GM10248 (cell line): ENCODE measurements around the gene FUCA2.

ENCODE experiments used
- CTCF ChIA-PET: fragments of 300-600 bp; sonication (Branson Sonifier 250); formaldehyde crosslinking; extraction: SDS; loops from one replicate; lab custom pipeline; 2021; ENCODE audit warnings: antibody characterized with exemption; lab: Yijun Ruan, JAX
- POLR2A ChIA-PET: fragments of 350-650 bp; sonication (Branson Sonifier 250); formaldehyde crosslinking; extraction: SDS; loops from one replicate; lab custom pipeline; 2020; ENCODE audit warnings: antibody characterized with exemption; lab: Yijun Ruan, JAX
- DNase-seq: peaks from one replicate; pipeline ENCODE4 v3.0.0; 2012; ENCODE audit errors: extremely low spot score
- TF ChIP-seq, protein P1 (sequence below): IDR thresholded peaks from 2 replicates; pipeline ENCODE4 v1.5.1; 2012; ENCODE audit warnings: mild to moderate bottlenecking, low read depth; ENCODE audit errors: extremely low read depth, missing control alignments, control extremely low read depth

FUCA2 gene

DNA sequence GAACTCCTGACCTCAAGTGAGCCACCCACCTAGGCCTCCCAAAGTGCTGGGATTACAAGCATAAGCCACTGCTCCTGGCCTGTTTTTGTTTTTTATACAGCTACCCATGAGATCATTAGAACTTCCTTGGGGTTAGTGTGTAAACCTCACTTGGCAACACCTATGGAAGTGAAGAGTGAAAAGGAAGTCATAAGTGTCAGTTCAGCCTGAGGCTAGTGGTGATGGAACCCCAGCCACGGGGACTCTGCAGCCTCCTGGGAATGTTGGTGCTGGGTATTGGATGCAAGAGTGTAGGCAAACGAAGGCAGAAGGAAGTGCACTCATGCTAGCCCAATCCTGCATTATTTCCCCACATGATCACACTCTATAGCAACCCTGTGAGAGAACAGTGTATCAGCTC is 33.6 kb upstream of the FUCA2 start:
- ChIA-PET CTCF (interaction anchor here (0.9 to 2.8 kb wide), 2 partner anchors 10 kb away, joined by 3 to 7 read pairs; no protein-coding TSS in a partner anchor), POLR2A (no interaction called here)
- TF ChIP-seq, protein P1, sequence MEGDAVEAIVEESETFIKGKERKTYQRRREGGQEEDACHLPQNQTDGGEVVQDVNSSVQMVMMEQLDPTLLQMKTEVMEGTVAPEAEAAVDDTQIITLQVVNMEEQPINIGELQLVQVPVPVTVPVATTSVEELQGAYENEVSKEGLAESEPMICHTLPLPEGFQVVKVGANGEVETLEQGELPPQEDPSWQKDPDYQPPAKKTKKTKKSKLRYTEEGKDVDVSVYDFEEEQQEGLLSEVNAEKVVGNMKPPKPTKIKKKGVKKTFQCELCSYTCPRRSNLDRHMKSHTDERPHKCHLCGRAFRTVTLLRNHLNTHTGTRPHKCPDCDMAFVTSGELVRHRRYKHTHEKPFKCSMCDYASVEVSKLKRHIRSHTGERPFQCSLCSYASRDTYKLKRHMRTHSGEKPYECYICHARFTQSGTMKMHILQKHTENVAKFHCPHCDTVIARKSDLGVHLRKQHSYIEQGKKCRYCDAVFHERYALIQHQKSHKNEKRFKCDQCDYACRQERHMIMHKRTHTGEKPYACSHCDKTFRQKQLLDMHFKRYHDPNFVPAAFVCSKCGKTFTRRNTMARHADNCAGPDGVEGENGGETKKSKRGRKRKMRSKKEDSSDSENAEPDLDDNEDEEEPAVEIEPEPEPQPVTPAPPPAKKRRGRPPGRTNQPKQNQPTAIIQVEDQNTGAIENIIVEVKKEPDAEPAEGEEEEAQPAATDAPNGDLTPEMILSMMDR, result no peak

DNA sequence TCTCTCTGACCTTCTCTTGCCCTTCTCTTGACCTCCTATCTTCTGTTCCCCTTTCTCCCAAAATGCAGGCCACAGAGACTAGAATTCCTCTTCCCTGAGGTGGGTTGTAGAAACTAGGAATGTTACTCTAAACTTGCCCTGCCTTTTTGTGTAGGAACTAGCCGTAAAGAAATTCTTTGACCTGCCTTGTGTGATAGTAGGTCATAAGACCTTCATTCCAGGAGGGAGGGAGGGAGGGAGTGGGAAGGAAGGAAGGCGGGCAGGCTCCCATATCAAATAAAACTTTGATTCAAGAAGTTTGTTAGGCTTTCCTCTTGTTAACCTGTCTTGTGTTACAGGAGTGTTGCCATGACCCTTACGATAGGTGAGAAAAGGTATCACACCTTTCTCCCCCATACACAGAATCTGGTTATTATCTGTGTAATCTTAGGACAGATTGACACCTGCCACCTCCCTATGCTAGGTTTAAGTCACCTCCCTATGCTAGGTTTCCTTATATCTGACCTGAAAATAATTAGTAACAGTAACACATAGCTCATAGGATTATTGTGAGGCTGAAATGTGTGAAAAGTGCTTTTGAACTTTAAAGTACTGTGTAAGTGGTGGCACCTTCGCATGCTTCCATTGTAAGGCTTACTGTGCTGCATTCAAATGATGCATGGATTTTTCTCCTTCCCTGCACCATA is 32.6 kb upstream of the FUCA2 start:
- POLR2A ChIA-PET, result no interaction called here
- TF ChIP-seq, protein P1, result no peak
- DNase-seq, result no peak
- CTCF ChIA-PET, result interaction anchor here (1.6 to 4.3 kb wide), 4 partner anchors 8 to 31 kb away, joined by 3 to 19 read pairs (median 9); partner anchors contain the start of gene FUCA2

More for the DNA sequence above, 33.6 kb upstream of the FUCA2 start:
- no peak for DNase-seq

DNA sequence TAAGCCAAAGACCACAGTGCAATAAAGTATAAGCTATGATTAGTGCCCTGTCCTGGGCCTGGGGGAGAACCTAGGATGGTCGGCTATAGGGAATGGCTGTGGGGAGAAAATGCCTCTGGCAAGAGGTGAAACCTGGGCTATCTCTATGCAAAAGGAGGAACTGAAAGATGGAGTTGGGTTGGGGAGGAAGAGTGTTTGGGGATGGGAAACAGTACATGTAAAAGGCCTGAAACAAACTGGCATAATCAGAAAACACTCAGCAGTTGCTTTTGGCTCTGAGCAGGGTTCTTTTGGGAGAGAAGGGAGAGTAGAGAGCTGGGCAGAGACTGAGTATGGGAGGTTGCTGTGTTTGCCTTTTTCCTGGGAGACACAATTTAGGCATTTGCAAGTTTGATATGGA is 31.9 kb upstream of the FUCA2 start:
- CTCF ChIA-PET, result interaction anchor here (0.9 to 4.3 kb wide), 6 partner anchors 9 to 32 kb away, joined by 3 to 19 read pairs (median 8); partner anchors contain the start of gene FUCA2

DNA sequence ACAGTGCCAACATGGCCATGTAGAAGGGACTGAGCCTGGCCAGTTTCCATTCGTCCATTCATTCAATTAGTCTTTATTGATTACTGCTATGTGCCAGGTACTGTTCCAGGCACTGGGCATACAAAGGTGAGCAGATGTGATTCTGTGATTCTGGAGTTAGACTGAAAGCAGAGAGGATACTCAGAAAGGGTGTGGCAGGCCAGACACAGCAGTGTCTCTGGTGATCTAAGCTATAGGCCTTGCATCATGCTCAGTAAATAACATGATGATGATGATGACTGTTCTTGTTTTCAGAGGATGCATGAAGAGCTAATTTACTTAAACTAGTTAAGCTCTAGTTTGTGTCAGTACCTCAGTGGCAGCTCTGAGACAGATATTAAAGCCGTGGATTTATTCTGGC is 31.4 kb upstream of the FUCA2 start:
- CTCF ChIA-PET, result interaction anchor here (0.9 to 4.3 kb wide), 10 partner anchors 9 to 470 kb away, joined by 3 to 19 read pairs (median 6); partner anchors contain the start of gene FUCA2
- POLR2A ChIA-PET, result interaction anchor here (0.6 kb wide), 1 partner anchor 465 kb away, joined by 3 read pairs; no protein-coding TSS in a partner anchor
- TF ChIP-seq, protein P1, result no peak
- DNase-seq, result no peak

More for the DNA sequence above, 31.9 kb upstream of the FUCA2 start:
- DNase-seq, result no peak
- POLR2A ChIA-PET, result no interaction called here
- TF ChIP-seq, protein P1, result no peak

DNA sequence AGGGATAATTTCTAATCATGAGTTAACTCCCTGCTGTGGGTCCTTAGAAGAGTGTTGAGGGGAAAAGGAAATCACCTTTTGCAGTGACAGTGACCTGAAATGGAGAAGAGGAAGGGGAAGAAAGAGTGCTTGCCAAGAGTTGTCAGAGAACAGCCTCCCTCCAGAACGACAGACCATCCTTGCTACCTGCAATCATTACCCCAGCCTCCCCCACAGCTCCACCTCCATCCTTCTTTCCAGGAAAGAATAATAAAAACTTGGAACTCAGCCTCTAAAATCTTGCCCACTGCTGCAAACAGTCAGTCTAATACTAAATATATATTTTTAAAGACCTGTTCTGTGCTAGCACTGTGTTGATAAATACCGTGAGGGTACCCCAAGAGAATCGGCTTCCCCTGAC is 28.7 kb upstream of the FUCA2 start:
- POLR2A ChIA-PET, result no interaction called here
- CTCF ChIA-PET, result interaction anchor here (1.1 to 4.3 kb wide), 3 partner anchors 12 to 473 kb away, joined by 3 to 19 read pairs (median 4); partner anchors contain the start of gene FUCA2
- no peak for DNase-seq
- TF ChIP-seq, protein P1, result no peak

DNA sequence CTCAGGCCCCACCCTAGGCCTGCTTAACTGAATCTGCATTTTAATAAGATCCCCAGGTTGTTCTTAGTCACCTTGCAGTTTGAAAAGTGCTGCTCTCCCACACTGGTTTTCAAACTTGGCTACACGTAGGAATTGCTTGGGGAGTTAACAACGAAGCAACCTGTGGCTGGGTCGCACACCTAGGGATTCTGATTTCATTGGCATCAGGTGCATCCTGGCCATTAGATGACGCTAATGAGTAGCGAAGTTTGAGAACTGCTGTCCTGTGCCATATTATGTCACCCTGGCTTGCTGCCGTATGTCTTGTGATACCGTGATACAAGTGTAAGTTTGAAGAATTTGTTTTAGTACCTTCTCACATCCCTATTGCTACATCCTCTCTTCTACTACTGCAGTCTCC is 28.2 kb upstream of the FUCA2 start:
- ChIA-PET POLR2A (no interaction called here), CTCF (interaction anchor here (1.1 to 4.3 kb wide), 5 partner anchors 11 to 474 kb away, joined by 3 to 19 read pairs (median 7); partner anchors contain the start of gene FUCA2)
- TF ChIP-seq, protein P1, result no peak
- DNase-seq, result no peak
